HG02970 (cell line): ENCODE measurements around the gene ACOX2.
"Not testable (repeated sequence)": the region's sequence is repeated elsewhere in the genome, so short reads cannot be mapped to it uniquely, and the experiment has no call there.

Source experiments
- ATAC-seq: cut with Tn5 transposase; IDR thresholded peaks from one replicate; pipeline ENCODE4 v1.9.1; 2021; ENCODE audit warnings: mild to moderate bottlenecking, moderate library complexity, moderate number of reproducible peaks; ENCODE audit not compliant: unreplicated experiment, low FRiP score

Gene ACOX2

GRCh38 chr3:58535531-58536500 lies 1.2 kb downstream of the ACOX2 start:
- ATAC-seq = no peak

- no peak for ATAC-seq
Measured at GRCh38 chr3:58534592-58535494, 2.1 kb downstream of the ACOX2 start.

GRCh38 chr3:58532794-58533220 lies 4.2 kb downstream of the ACOX2 start:
- peak; percentile 68 for ATAC-seq

GRCh38 chr3:58531956-58532355 lies 5.0 kb downstream of the ACOX2 start:
- no peak for ATAC-seq

GRCh38 chr3:58531555-58531954 lies 5.4 kb downstream of the ACOX2 start:
- ATAC-seq = no peak

- no peak for ATAC-seq
Measured at GRCh38 chr3:58530354-58530865, 6.6 kb downstream of the ACOX2 start.

GRCh38 chr3:58529516-58530353 lies 7.3 kb downstream of the ACOX2 start:
- no peak for ATAC-seq

GRCh38 chr3:58528629-58529028 lies 8.4 kb downstream of the ACOX2 start:
- no peak for ATAC-seq

- ATAC-seq = not testable (repeated sequence)
Measured at GRCh38 chr3:58527440-58527839, 9.6 kb downstream of the ACOX2 start.

- ATAC-seq = no peak
Measured at GRCh38 chr3:58526515-58526957, 10.5 kb downstream of the ACOX2 start.

GRCh38 chr3:58524326-58524888 lies 12.6 kb downstream of the ACOX2 start:
- ATAC-seq = no peak

GRCh38 chr3:58522759-58523425 lies 14.1 kb downstream of the ACOX2 start:
- no peak for ATAC-seq

- no peak for ATAC-seq
Measured at GRCh38 chr3:58521917-58522631, 14.9 kb downstream of the ACOX2 start.

GRCh38 chr3:58521336-58521670 lies 15.7 kb downstream of the ACOX2 start:
- ATAC-seq = no peak

- no peak for ATAC-seq
Measured at GRCh38 chr3:58520403-58521335, 16.3 kb downstream of the ACOX2 start.

GRCh38 chr3:58519668-58520402 lies 17.2 kb downstream of the ACOX2 start:
- no peak for ATAC-seq

GRCh38 chr3:58518291-58518789 lies 18.6 kb downstream of the ACOX2 start:
- ATAC-seq = no peak
